GM12891 (cell line): ENCODE data around the gene RBM4.

Experiments used
- POLR2A ChIP-seq: IDR thresholded peaks from 2 replicates; pipeline ENCODE4 v1.6.1; 2011; ENCODE audit warnings: low read depth, low read length, control low read depth
- POLR2AphosphoS5 ChIP-seq: IDR thresholded peaks from 2 replicates; pipeline ENCODE4 v1.6.1; 2011; ENCODE audit warnings: low read depth, low read length, control low read depth
- POU2F2 ChIP-seq: IDR thresholded peaks from 2 replicates; pipeline ENCODE4 v1.6.1; 2011; ENCODE audit warnings: low read depth, mild to moderate bottlenecking, control low read depth, low read length, moderate library complexity
- SPI1 ChIP-seq: IDR thresholded peaks from 2 replicates; pipeline ENCODE4 v1.6.1; 2011; ENCODE audit warnings: low read depth, low read length, control low read depth
- TAF1 ChIP-seq: IDR thresholded peaks from 2 replicates; pipeline ENCODE4 v1.6.1; 2011; ENCODE audit warnings: low read depth, low read length, control low read depth

DNA sequence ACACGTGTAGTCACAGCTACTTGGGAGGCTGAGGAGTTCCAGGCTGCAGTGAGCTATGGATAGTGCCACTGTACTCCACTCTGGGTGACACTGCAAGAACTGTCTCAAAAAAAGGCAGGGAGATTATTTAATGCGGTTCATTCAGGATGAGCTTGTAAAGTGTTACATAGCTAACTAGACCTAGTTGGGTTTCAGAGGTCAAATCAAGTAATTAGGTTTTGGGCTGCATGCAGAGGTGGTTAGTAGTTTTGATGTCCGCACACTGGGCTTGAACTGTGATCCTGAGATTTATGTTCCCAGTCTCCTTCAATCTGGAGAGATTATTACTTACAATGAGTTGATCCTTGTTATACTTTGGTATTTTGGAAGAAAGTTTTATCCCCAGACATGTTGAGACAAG lies 2.1 kb upstream of the RBM4 start:
- TF ChIP-seq POLR2A (no peak), POLR2AphosphoS5 (no peak), SPI1 (no peak), TAF1 (no peak), POU2F2 (no peak)
